Ishikawa (cell line): ENCODE measurements around the gene PDE3B.
"Not testable (repeated sequence)": the region's sequence is repeated elsewhere in the genome, so short reads cannot be mapped to it uniquely, and the experiment has no call there.

Experiments
- CEBPB ChIP-seq: IDR thresholded peaks from 2 replicates; pipeline ENCODE4 v1.6.1; 2012
- CREB1 ChIP-seq: IDR thresholded peaks from 2 replicates; pipeline ENCODE4 v1.6.1; 2012; ENCODE audit warnings: low read depth
- EGR1 ChIP-seq: IDR thresholded peaks from 2 replicates; pipeline ENCODE4 v1.6.1; 2012
- EP300 ChIP-seq: IDR thresholded peaks from 2 replicates; pipeline ENCODE4 v1.6.1; 2012; ENCODE audit warnings: borderline replicate concordance
- FOXM1 ChIP-seq: IDR thresholded peaks from 2 replicates; pipeline ENCODE4 v1.6.1; 2012; ENCODE audit warnings: low read depth, borderline replicate concordance
- MAX ChIP-seq: IDR thresholded peaks from 2 replicates; pipeline ENCODE4 v1.6.1; 2012
- NFIC ChIP-seq: IDR thresholded peaks from 2 replicates; pipeline ENCODE4 v1.6.1; 2012
- RAD21 ChIP-seq: IDR thresholded peaks from 2 replicates; pipeline ENCODE4 v1.6.1; 2012; ENCODE audit warnings: low read depth
- REST ChIP-seq: IDR thresholded peaks from 2 replicates; pipeline ENCODE4 v1.6.1; 2012; ENCODE audit warnings: low read depth, mild to moderate bottlenecking
- TAF1 ChIP-seq: IDR thresholded peaks from 2 replicates; pipeline ENCODE4 v1.6.1; 2012; ENCODE audit warnings: low read depth, mild to moderate bottlenecking
- TCF12 ChIP-seq: IDR thresholded peaks from 2 replicates; pipeline ENCODE4 v1.6.1; 2012; ENCODE audit warnings: low read depth
- TEAD4 ChIP-seq: IDR thresholded peaks from 2 replicates; pipeline ENCODE4 v1.6.1; 2012
- USF1 ChIP-seq: IDR thresholded peaks from 2 replicates; pipeline ENCODE4 v1.6.1; 2012
- YY1 ChIP-seq: IDR thresholded peaks from 2 replicates; pipeline ENCODE4 v1.6.1; 2012; ENCODE audit warnings: low read depth

- TF ChIP-seq YY1 (peak; percentile 51; the same call in 1 of the 2 replicates), NFIC (peak; percentile 76), CEBPB (peak; percentile 88)
- not testable (repeated sequence) for TF ChIP-seq EP300, TAF1, RAD21, TCF12, CREB1, REST, USF1, MAX, TEAD4, FOXM1, EGR1
Measured at GRCh38 chr11:14715669-14716068, 72.1 kb downstream of the PDE3B start.
